Ovary (tissue), 3 donors: ENCODE data around the gene MAP4.

Experiments used
- EP300 ChIP-seq: sonication (generic); formaldehyde crosslinking; IDR thresholded peaks from one replicate; pipeline ENCODE4 v1.6.1; 2017; ENCODE audit warnings: antibody characterized with exemption
- TF ChIP-seq, protein P1 (sequence below), 3 donors: fragments of 450-650 bp in 2 of 3; fragments of 200-600 bp in 1 of 3; IDR thresholded peaks; one replicate each; pipeline versions ENCODE4 v1.5.1 to v1.8.0; 2016 to 2022; ENCODE audit warnings: antibody characterized with exemption in 3 of 3, mild to moderate bottlenecking in 1 of 3
- donor health status: DM: no; HTN: no; CAD: no.

DNA sequence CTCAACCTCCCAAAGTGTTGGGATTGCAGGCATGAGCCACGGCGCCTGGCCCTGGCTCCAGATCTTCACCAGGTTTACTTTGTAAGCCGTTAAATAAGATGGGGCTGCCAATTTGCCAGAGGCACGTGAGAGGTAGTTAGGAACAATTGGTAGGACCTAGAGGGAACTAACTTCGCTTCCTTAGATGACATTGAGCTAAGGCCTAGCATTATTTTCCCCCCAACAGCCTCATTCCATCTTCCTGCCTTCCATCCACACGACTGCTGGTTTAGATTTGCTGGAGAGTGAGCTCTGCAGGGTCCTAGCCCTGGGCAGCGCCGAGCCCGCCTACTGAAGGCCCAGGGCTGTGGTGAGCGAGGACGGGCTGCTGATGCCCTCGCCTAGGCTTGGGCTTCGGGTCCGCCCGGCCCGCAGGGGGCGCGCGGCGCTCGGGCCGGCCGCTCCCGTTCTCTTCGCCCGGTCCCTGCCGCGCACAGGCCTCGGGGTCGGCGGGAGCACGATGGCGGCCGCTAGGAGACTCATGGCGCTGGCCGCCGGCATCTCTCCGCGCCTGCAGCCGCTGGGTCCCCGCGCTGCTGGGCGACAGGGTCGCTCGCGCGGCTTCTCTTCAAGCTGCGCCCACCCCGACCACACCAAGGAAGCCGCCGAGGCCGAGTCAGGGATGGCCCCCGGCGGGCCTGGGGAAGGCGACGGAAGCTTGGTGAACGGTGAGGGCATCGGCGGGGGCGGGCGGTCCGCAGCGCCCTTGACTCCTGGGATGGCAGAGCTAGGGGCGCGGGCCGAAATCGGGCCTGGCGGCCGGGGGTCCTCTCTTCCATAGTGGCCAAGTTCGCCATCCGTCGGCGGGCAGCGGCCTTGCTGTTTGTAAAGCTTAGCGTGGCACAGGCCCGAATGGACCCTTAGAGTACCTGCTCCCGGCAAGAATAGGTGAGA, 191.4 kb downstream of the MAP4 start:
- no peak for TF ChIP-seq EP300
- TF ChIP-seq, protein P1, sequence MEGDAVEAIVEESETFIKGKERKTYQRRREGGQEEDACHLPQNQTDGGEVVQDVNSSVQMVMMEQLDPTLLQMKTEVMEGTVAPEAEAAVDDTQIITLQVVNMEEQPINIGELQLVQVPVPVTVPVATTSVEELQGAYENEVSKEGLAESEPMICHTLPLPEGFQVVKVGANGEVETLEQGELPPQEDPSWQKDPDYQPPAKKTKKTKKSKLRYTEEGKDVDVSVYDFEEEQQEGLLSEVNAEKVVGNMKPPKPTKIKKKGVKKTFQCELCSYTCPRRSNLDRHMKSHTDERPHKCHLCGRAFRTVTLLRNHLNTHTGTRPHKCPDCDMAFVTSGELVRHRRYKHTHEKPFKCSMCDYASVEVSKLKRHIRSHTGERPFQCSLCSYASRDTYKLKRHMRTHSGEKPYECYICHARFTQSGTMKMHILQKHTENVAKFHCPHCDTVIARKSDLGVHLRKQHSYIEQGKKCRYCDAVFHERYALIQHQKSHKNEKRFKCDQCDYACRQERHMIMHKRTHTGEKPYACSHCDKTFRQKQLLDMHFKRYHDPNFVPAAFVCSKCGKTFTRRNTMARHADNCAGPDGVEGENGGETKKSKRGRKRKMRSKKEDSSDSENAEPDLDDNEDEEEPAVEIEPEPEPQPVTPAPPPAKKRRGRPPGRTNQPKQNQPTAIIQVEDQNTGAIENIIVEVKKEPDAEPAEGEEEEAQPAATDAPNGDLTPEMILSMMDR (IDR thresholded peaks at IDR 0.05), result peak; percentile 69 to 94 (median 93)
